ENCODE data around the gene PLCXD1. TPM values are rescaled to one million over a fixed set of nuclear protein-coding genes. Genes with fewer than 3 reads are reported as not detected.
"Not testable (repeated sequence)": the region's sequence is repeated elsewhere in the genome, so short reads cannot be mapped to it uniquely, and the experiment has no call there.

The PLCXD1 gene
- total RNA-seq, 1 donor from 2014 or later, result 25.7 TPM

GRCh38 chrX:261167-261918, 19.8 kb upstream of the PLCXD1 start:
- no peaks in the 10 kb centered on the region for H3K79me2 ChIP-seq (ENCODE audit: low read depth)
- no peaks in the 10 kb centered on the region for H3K9me3 ChIP-seq (ENCODE audit: low read depth)
- Mint-ChIP-seq H3K9me3 (no peaks in the 10 kb centered on the region), H3K4me3 (no peak overlapping the region), H3K27me3 (ENCODE audit: insufficient read depth, low read depth) (peaks cover 4% of the 10 kb centered on the region), H3K36me3 (no peaks in the 10 kb centered on the region), H3K27ac (peak overlapping the region; percentile 62), H3K4me1 (peaks cover 16% of the 10 kb centered on the region)
- H3K27me3 ChIP-seq, result no peaks in the 10 kb centered on the region
- H4K20me1 ChIP-seq (ENCODE audit: low read depth), result no peaks in the 10 kb centered on the region
- peaks cover 19% of the 10 kb centered on the region for H3F3A ChIP-seq (ENCODE audit: low read depth)
- H3K36me3 ChIP-seq, result no peaks in the 10 kb centered on the region
- H2AFZ ChIP-seq (replicated peaks), result no peak overlapping the region
- H3K27ac ChIP-seq, result no peak overlapping the region
- no peak overlapping the region for H3K4me3 ChIP-seq
- no peak overlapping the region for H3K4me2 ChIP-seq
- DNase-seq (ENCODE audit: low spot score), result no peak
- H3K4me1 ChIP-seq, result peaks cover 6% of the 10 kb centered on the region
- no peak for TF ChIP-seq CTCF (IDR thresholded peaks at IDR 0.05)
- no peak overlapping the region for H3K9ac ChIP-seq

- TF ChIP-seq EZH2phosphoT487 (IDR thresholded peaks at IDR 0.05) (no peak), CTCF (IDR thresholded peaks at IDR 0.05) (no peak), EZH2 (IDR thresholded peaks at IDR 0.05) (no peak)
- Mint-ChIP-seq H3K4me1 (peaks cover 16% of the 10 kb centered on the region), H3K36me3 (no peaks in the 10 kb centered on the region), H3K9me3 (no peaks in the 10 kb centered on the region), H3K4me3 (no peak overlapping the region), H3K27ac (peak overlapping the region; percentile 62), H3K27me3 (ENCODE audit: insufficient read depth, low read depth) (peaks cover 4% of the 10 kb centered on the region)
- H4K20me1 ChIP-seq (ENCODE audit: low read depth), result no peaks in the 10 kb centered on the region
- no peaks in the 10 kb centered on the region for H3K9me3 ChIP-seq (ENCODE audit: low read depth)
- H3K4me1 ChIP-seq, result peaks cover 6% of the 10 kb centered on the region
- peaks cover 19% of the 10 kb centered on the region for H3F3A ChIP-seq (ENCODE audit: low read depth)
- DNase-seq (ENCODE audit: low spot score), result no peak
- no peaks in the 10 kb centered on the region for H3K36me3 ChIP-seq
- H2AFZ ChIP-seq (replicated peaks), result no peak overlapping the region
- H3K9ac ChIP-seq, result no peak overlapping the region
- H3K27ac ChIP-seq, result no peak overlapping the region
- no peak overlapping the region for H3K4me2 ChIP-seq
- no peak overlapping the region for H3K4me3 ChIP-seq
- H3K27me3 ChIP-seq, result no peaks in the 10 kb centered on the region
- H3K79me2 ChIP-seq (ENCODE audit: low read depth), result no peaks in the 10 kb centered on the region
These were observed 19.2 kb upstream of the PLCXD1 start for GRCh38 chrX:261919-262352.

- Mint-ChIP-seq H3K27me3 (ENCODE audit: insufficient read depth, low read depth) (peaks cover 4% of the 10 kb centered on the region), H3K27ac (no peak overlapping the region), H3K36me3 (no peaks in the 10 kb centered on the region), H3K4me1 (peaks cover 16% of the 10 kb centered on the region), H3K9me3 (no peaks in the 10 kb centered on the region), H3K4me3 (no peak overlapping the region)
- Histone ChIP-seq H3K79me2 (ENCODE audit: low read depth) (no peaks in the 10 kb centered on the region), H3K27ac (no peak overlapping the region), H3K9ac (no peak overlapping the region), H3K4me2 (no peak overlapping the region), H4K20me1 (ENCODE audit: low read depth) (no peaks in the 10 kb centered on the region), H3F3A (ENCODE audit: low read depth) (peaks cover 19% of the 10 kb centered on the region), H3K27me3 (no peaks in the 10 kb centered on the region), H3K9me3 (ENCODE audit: low read depth) (no peaks in the 10 kb centered on the region), H3K4me1 (peaks cover 6% of the 10 kb centered on the region), H3K4me3 (no peak overlapping the region), H3K36me3 (no peaks in the 10 kb centered on the region), H2AFZ (replicated peaks) (no peak overlapping the region)
- no peak for DNase-seq (ENCODE audit: low spot score)
- no peak for TF ChIP-seq EZH2phosphoT487 (IDR thresholded peaks at IDR 0.05)
- no peak for TF ChIP-seq CTCF (IDR thresholded peaks at IDR 0.05)
- TF ChIP-seq EZH2 (IDR thresholded peaks at IDR 0.05), result no peak
These were observed 18.7 kb upstream of the PLCXD1 start for GRCh38 chrX:262381-262909.

- H4K20me1 ChIP-seq (ENCODE audit: low read depth), result not testable (repeated sequence)
These were observed 17.2 kb upstream of the PLCXD1 start for GRCh38 chrX:264006-264405.

More at GRCh38 chrX:264006-264405, 17.2 kb upstream of the PLCXD1 start:
- H3K4me3 Mint-ChIP-seq; H3K27me3 Mint-ChIP-seq (ENCODE audit: insufficient read depth, low read depth); H3K4me3 ChIP-seq; H3K27ac ChIP-seq; H3K36me3 ChIP-seq; H3K27ac Mint-ChIP-seq; H3K9me3 Mint-ChIP-seq; H3K27me3 ChIP-seq; H3K79me2 ChIP-seq (ENCODE audit: low read depth); DNase-seq (ENCODE audit: low spot score); H2AFZ ChIP-seq (replicated peaks); H3K4me1 ChIP-seq; H3K9ac ChIP-seq; H3K36me3 Mint-ChIP-seq; H3K4me2 ChIP-seq; H3K9me3 ChIP-seq (ENCODE audit: low read depth): not testable (repeated sequence)
- peaks cover 16% of the 10 kb centered on the region for H3K4me1 Mint-ChIP-seq
- peaks cover 23% of the 10 kb centered on the region for H3F3A ChIP-seq (ENCODE audit: low read depth)

All from neural progenitor cell (in vitro differentiated cells).